GM23338 (cell line): Measurements from ENCODE around the gene CT47C1. TPM values are rescaled to one million over a fixed set of nuclear protein-coding genes. Genes with fewer than 3 reads are reported as not detected.

Source experiments
- ATAC-seq: fragments of 200-7000 bp; cut with Tn5 transposase; 3 replicates; pipeline ENCODE4 v1.9.1; 2020
- DNase-seq: peaks from one replicate; pipeline ENCODE4 v3.0.0-alpha.2; 2015; ENCODE audit warnings: low spot score
- H2AFZ ChIP-seq: fragments of 200-600 bp; sonication (generic); 2 replicates; pipeline ENCODE4 v1.8.0; 2016; ENCODE audit warnings: antibody characterized with exemption, mild to moderate bottlenecking, moderate library complexity
- H3F3A ChIP-seq: fragments of 200-600 bp; sonication (generic); replicated peaks from 2 replicates; pipeline ENCODE4 v1.8.0; 2017; ENCODE audit warnings: antibody characterized with exemption, mixed run types, low read depth
- H3K27ac ChIP-seq: fragments of 200-600 bp; sonication (generic); 2 replicates; pipeline ENCODE4 v1.6.1; 2016; ENCODE audit warnings: low read depth
- H3K27me3 ChIP-seq: fragments of 200-600 bp; sonication (generic); 2 replicates; pipeline ENCODE4 v1.8.0; 2016; ENCODE audit warnings: mild to moderate bottlenecking, mixed run types, moderate library complexity; ENCODE audit not compliant: insufficient read depth
- H3K36me3 ChIP-seq: fragments of 200-600 bp; sonication (generic); 2 replicates; pipeline ENCODE4 v1.8.0; 2016; ENCODE audit warnings: mild to moderate bottlenecking; ENCODE audit not compliant: insufficient read depth
- H3K4me1 ChIP-seq: fragments of 200-600 bp; sonication (generic); 2 replicates; pipeline ENCODE4 v1.8.0; 2016; ENCODE audit warnings: mild to moderate bottlenecking, moderate library complexity; ENCODE audit not compliant: insufficient read depth
- H3K4me2 ChIP-seq: fragments of 200-600 bp; sonication (generic); 2 replicates; pipeline ENCODE4 v1.7.1; 2017; ENCODE audit warnings: mixed run types
- H3K4me3 ChIP-seq: fragments of 200-600 bp; sonication (generic); 2 replicates; pipeline ENCODE4 v1.6.1; 2016; ENCODE audit warnings: mixed run types
- H3K79me2 ChIP-seq: fragments of 200-600 bp; sonication (generic); replicated peaks from 2 replicates; pipeline ENCODE4 v1.8.0; 2017; ENCODE audit warnings: mild to moderate bottlenecking; ENCODE audit not compliant: insufficient read depth
- H3K9me2 ChIP-seq: fragments of 200-600 bp; sonication (generic); 2 replicates; pipeline ENCODE4 v1.8.0; 2017; ENCODE audit not compliant: insufficient read depth
- H4K20me1 ChIP-seq: fragments of 200-600 bp; sonication (generic); replicated peaks from 2 replicates; pipeline ENCODE4 v1.8.0; 2017; ENCODE audit warnings: mild to moderate bottlenecking; ENCODE audit not compliant: insufficient read depth
- H3K27ac Mint-ChIP-seq: 2 replicates; pipeline ENCODE4 v1.8.0; 2020; ENCODE audit warnings: inconsistent platforms, mild to moderate bottlenecking, moderate library complexity, mixed read lengths
- H3K27me3 Mint-ChIP-seq: 3 replicates; pipeline ENCODE4 v1.8.0; 2022; ENCODE audit warnings: low read depth, mild to moderate bottlenecking, moderate library complexity, mixed read lengths, inconsistent platforms; ENCODE audit not compliant: insufficient read depth, poor library complexity
- H3K36me3 Mint-ChIP-seq: 3 replicates; pipeline ENCODE4 v1.8.0; 2021; ENCODE audit warnings: low read depth, mild to moderate bottlenecking, inconsistent platforms, moderate library complexity, mixed read lengths
- H3K4me1 Mint-ChIP-seq: 3 replicates; pipeline ENCODE4 v1.8.0; 2020; ENCODE audit warnings: mild to moderate bottlenecking, inconsistent platforms, mixed read lengths
- H3K4me3 Mint-ChIP-seq: 3 replicates; pipeline ENCODE4 v1.8.0; 2021; ENCODE audit warnings: moderate library complexity, mild to moderate bottlenecking, inconsistent platforms, mixed read lengths
- H3K9me3 Mint-ChIP-seq: 3 replicates; pipeline ENCODE4 v1.8.0; 2020; ENCODE audit warnings: moderate library complexity, mild to moderate bottlenecking, inconsistent platforms, mixed read lengths
- EZH2 ChIP-seq: fragments of 200-600 bp; sonication (generic); IDR thresholded peaks from one replicate; pipeline ENCODE4 v1.8.0; 2017; ENCODE audit warnings: antibody characterized with exemption, mild to moderate bottlenecking, low read depth; ENCODE audit not compliant: unreplicated experiment
- POLR2AphosphoS5 ChIP-seq: IDR thresholded peaks from 2 replicates; pipeline ENCODE4 v1.6.1; 2016; ENCODE audit warnings: antibody characterized with exemption, low read depth
- STAT1 ChIP-seq: IDR thresholded peaks from one replicate; pipeline ENCODE4 v1.6.1; 2016; ENCODE audit warnings: antibody characterized with exemption; ENCODE audit not compliant: unreplicated experiment
- ZNF331 ChIP-seq: fragments of 250-450 bp; sonication (Bioruptor Pico); IDR thresholded peaks from 2 replicates; pipeline ENCODE4 v1.5.0; 2020; ENCODE audit warnings: low read depth, mild to moderate bottlenecking, moderate library complexity
- polyA plus RNA-seq: library from polyadenylated mRNA; unstranded; fragments of >200 nt; fragmentation: Nextera tagmentation; extraction: Ambion mirVana; gene quantifications from 2 replicates; pipeline ENCODE4 v1.2.1, GENCODE V29; 2016
- total RNA-seq: library from RNA; depleted of rRNA; stranded (reverse); fragments of >200 nt; shearing (Covaris generic); gene quantifications from 2 replicates; pipeline ENCODE4 v1.2.3, GENCODE V29; 2014
- TF ChIP-seq, protein P1 (sequence below): fragments of 250-450 bp; sonication (Bioruptor Pico); IDR thresholded peaks from 2 replicates; pipeline ENCODE4 v1.5.0; 2020; ENCODE audit warnings: mild to moderate bottlenecking, moderate library complexity
- TF ChIP-seq, protein P2 (sequence below), 2 experiments: fragments of 200-600 bp in 1 of 2; sonication (generic) in 1 of 2; conservative IDR thresholded peaks; 2 replicates each; pipeline versions ENCODE4 v1.5.1 to v1.6.1; 2016 to 2017; ENCODE audit warnings: antibody characterized with exemption in 2 of 2, low read depth in 2 of 2, mild to moderate bottlenecking in 2 of 2, moderate library complexity in 1 of 2
- TF ChIP-seq, protein P3 (sequence below): IDR thresholded peaks from 2 replicates; pipeline ENCODE4 v1.6.1; 2016; ENCODE audit warnings: antibody characterized with exemption
- TF ChIP-seq, protein P4 (sequence below): IDR thresholded peaks from one replicate; pipeline ENCODE4 v1.6.1; 2018; ENCODE audit warnings: antibody characterized with exemption; ENCODE audit not compliant: unreplicated experiment

The CT47C1 gene
- total and polyA plus RNA-seq, 2 experiments from 2014 or later: not detected

DNA sequence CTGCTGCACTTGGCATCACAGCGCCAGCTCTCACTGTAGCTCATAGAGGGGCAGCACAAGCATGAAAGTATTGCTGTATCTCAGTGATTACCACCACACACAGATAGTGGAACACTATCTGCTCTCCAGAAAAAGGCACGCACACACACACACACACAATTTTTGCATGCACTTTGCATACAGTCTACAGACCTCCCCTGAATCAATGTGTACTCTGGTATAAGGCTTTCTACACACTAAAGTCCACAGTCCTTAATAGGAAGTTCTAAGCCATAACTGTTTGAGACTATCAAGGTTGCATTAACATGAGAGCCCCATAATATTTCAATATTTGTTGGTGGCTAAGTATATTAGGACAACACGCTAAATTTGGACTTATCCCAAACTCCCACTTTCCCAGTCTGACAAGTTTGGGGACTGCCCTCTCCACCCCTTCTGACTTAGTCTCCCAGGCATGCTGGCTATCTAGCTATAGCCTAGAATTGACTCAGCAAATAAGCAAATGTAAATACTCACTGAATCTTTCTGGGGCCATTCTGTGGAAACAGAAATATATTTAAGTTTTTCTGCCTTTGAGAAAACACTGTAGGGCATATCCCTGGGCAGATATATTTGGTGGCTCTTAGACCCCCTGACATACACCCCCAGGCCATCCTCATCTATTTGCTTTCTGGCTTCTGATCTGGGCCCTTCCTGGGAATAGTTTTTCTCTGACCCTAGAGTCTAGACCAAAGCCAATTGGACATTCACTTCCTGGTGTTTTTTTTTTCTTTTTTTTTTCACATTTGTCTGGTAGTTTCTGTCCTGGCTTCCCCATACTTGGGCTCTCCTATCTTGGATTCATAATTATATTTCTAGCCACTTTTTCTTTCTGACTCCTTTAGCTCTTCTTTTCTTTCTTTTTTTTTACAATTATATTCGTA is 36.4 kb upstream of the CT47C1 start (continued):
- TF ChIP-seq, protein P1, sequence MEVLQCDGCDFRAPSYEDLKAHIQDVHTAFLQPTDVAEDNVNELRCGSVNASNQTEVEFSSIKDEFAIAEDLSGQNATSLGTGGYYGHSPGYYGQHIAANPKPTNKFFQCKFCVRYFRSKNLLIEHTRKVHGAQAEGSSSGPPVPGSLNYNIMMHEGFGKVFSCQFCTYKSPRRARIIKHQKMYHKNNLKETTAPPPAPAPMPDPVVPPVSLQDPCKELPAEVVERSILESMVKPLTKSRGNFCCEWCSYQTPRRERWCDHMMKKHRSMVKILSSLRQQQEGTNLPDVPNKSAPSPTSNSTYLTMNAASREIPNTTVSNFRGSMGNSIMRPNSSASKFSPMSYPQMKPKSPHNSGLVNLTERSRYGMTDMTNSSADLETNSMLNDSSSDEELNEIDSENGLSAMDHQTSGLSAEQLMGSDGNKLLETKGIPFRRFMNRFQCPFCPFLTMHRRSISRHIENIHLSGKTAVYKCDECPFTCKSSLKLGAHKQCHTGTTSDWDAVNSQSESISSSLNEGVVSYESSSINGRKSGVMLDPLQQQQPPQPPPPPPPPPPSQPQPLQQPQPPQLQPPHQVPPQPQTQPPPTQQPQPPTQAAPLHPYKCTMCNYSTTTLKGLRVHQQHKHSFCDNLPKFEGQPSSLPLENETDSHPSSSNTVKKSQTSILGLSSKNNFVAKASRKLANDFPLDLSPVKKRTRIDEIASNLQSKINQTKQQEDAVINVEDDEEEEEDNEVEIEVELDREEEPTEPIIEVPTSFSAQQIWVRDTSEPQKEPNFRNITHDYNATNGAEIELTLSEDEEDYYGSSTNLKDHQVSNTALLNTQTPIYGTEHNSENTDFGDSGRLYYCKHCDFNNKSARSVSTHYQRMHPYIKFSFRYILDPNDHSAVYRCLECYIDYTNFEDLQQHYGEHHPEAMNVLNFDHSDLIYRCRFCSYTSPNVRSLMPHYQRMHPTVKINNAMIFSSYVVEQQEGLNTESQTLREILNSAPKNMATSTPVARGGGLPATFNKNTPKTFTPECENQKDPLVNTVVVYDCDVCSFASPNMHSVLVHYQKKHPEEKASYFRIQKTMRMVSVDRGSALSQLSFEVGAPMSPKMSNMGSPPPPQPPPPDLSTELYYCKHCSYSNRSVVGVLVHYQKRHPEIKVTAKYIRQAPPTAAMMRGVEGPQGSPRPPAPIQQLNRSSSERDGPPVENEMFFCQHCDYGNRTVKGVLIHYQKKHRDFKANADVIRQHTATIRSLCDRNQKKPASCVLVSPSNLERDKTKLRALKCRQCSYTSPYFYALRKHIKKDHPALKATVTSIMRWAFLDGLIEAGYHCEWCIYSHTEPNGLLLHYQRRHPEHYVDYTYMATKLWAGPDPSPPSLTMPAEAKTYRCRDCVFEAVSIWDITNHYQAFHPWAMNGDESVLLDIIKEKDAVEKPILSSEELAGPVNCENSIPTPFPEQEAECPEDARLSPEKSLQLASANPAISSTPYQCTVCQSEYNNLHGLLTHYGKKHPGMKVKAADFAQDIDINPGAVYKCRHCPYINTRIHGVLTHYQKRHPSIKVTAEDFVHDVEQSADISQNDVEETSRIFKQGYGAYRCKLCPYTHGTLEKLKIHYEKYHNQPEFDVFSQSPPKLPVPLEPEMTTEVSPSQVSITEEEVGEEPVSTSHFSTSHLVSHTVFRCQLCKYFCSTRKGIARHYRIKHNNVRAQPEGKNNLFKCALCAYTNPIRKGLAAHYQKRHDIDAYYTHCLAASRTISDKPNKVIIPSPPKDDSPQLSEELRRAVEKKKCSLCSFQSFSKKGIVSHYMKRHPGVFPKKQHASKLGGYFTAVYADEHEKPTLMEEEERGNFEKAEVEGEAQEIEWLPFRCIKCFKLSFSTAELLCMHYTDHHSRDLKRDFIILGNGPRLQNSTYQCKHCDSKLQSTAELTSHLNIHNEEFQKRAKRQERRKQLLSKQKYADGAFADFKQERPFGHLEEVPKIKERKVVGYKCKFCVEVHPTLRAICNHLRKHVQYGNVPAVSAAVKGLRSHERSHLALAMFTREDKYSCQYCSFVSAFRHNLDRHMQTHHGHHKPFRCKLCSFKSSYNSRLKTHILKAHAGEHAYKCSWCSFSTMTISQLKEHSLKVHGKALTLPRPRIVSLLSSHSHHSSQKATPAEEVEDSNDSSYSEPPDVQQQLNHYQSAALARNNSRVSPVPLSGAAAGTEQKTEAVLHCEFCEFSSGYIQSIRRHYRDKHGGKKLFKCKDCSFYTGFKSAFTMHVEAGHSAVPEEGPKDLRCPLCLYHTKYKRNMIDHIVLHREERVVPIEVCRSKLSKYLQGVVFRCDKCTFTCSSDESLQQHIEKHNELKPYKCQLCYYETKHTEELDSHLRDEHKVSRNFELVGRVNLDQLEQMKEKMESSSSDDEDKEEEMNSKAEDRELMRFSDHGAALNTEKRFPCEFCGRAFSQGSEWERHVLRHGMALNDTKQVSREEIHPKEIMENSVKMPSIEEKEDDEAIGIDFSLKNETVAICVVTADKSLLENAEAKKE (CRISPR knock-in tag): no peak
- TF ChIP-seq ZNF331 (CRISPR knock-in tag) (no peak), EZH2 (no peak), STAT1 (no peak)
- TF ChIP-seq, protein P2, sequence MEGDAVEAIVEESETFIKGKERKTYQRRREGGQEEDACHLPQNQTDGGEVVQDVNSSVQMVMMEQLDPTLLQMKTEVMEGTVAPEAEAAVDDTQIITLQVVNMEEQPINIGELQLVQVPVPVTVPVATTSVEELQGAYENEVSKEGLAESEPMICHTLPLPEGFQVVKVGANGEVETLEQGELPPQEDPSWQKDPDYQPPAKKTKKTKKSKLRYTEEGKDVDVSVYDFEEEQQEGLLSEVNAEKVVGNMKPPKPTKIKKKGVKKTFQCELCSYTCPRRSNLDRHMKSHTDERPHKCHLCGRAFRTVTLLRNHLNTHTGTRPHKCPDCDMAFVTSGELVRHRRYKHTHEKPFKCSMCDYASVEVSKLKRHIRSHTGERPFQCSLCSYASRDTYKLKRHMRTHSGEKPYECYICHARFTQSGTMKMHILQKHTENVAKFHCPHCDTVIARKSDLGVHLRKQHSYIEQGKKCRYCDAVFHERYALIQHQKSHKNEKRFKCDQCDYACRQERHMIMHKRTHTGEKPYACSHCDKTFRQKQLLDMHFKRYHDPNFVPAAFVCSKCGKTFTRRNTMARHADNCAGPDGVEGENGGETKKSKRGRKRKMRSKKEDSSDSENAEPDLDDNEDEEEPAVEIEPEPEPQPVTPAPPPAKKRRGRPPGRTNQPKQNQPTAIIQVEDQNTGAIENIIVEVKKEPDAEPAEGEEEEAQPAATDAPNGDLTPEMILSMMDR (conservative IDR thresholded peaks at IDR 0.05; ENCODE audit: low read depth in 2 of 2): no peak

DNA sequence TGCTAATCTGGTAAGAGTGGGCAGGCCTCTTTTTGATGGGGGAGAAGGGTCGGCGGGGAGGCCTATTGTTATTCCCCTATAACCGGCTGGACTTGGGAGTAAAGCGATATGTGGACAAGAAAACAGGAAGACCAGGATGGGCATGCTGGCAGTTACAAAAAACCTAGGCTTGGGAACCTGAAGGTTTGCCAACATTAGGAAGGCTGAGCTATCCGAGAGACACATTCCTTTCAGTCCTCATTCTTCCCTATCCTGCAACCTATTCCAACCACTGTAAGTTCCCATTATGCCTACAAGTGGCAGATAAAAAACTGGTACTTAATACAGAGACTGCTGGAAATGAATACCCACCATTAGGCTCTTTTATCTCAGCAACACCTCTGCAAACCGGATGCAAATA is 32.4 kb upstream of the CT47C1 start:
- Histone ChIP-seq H3K4me2 (no peak overlapping the region), H3K36me3 (no peaks in the 10 kb centered on the region), H2AFZ (no peak overlapping the region), H3K27ac (no peak overlapping the region), H3F3A (no peaks in the 10 kb centered on the region), H4K20me1 (no peaks in the 10 kb centered on the region), H3K79me2 (no peaks in the 10 kb centered on the region), H3K27me3 (no peaks in the 10 kb centered on the region), H3K9me2 (no peaks in the 10 kb centered on the region), H3K4me1 (no peaks in the 10 kb centered on the region), H3K4me3 (no peak overlapping the region)
- Mint-ChIP-seq H3K27me3 (no peaks in the 10 kb centered on the region), H3K9me3 (no peaks in the 10 kb centered on the region), H3K36me3 (no peaks in the 10 kb centered on the region), H3K4me3 (no peak overlapping the region), H3K4me1 (peaks cover 5% of the 10 kb centered on the region; the same call in 1 of the 3 replicates), H3K27ac (no peak overlapping the region)
- ATAC-seq: no peak
- no peak for DNase-seq
- TF ChIP-seq, protein P2 (conservative IDR thresholded peaks at IDR 0.05; ENCODE audit: low read depth in 2 of 2): no peak
- TF ChIP-seq, protein P3, sequence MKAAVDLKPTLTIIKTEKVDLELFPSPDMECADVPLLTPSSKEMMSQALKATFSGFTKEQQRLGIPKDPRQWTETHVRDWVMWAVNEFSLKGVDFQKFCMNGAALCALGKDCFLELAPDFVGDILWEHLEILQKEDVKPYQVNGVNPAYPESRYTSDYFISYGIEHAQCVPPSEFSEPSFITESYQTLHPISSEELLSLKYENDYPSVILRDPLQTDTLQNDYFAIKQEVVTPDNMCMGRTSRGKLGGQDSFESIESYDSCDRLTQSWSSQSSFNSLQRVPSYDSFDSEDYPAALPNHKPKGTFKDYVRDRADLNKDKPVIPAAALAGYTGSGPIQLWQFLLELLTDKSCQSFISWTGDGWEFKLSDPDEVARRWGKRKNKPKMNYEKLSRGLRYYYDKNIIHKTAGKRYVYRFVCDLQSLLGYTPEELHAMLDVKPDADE: no peak
- no peak for TF ChIP-seq POLR2AphosphoS5
- TF ChIP-seq, protein P4, sequence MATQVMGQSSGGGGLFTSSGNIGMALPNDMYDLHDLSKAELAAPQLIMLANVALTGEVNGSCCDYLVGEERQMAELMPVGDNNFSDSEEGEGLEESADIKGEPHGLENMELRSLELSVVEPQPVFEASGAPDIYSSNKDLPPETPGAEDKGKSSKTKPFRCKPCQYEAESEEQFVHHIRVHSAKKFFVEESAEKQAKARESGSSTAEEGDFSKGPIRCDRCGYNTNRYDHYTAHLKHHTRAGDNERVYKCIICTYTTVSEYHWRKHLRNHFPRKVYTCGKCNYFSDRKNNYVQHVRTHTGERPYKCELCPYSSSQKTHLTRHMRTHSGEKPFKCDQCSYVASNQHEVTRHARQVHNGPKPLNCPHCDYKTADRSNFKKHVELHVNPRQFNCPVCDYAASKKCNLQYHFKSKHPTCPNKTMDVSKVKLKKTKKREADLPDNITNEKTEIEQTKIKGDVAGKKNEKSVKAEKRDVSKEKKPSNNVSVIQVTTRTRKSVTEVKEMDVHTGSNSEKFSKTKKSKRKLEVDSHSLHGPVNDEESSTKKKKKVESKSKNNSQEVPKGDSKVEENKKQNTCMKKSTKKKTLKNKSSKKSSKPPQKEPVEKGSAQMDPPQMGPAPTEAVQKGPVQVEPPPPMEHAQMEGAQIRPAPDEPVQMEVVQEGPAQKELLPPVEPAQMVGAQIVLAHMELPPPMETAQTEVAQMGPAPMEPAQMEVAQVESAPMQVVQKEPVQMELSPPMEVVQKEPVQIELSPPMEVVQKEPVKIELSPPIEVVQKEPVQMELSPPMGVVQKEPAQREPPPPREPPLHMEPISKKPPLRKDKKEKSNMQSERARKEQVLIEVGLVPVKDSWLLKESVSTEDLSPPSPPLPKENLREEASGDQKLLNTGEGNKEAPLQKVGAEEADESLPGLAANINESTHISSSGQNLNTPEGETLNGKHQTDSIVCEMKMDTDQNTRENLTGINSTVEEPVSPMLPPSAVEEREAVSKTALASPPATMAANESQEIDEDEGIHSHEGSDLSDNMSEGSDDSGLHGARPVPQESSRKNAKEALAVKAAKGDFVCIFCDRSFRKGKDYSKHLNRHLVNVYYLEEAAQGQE: no peak
